ENCODE data around the gene NR6A1. TPM values are rescaled to one million over a fixed set of nuclear protein-coding genes. Genes with fewer than 3 reads are reported as not detected.

NR6A1 gene
- total RNA-seq, 4 donors from 2014 or later: 1.7 to 8.4 (median 5.5) TPM

DNA sequence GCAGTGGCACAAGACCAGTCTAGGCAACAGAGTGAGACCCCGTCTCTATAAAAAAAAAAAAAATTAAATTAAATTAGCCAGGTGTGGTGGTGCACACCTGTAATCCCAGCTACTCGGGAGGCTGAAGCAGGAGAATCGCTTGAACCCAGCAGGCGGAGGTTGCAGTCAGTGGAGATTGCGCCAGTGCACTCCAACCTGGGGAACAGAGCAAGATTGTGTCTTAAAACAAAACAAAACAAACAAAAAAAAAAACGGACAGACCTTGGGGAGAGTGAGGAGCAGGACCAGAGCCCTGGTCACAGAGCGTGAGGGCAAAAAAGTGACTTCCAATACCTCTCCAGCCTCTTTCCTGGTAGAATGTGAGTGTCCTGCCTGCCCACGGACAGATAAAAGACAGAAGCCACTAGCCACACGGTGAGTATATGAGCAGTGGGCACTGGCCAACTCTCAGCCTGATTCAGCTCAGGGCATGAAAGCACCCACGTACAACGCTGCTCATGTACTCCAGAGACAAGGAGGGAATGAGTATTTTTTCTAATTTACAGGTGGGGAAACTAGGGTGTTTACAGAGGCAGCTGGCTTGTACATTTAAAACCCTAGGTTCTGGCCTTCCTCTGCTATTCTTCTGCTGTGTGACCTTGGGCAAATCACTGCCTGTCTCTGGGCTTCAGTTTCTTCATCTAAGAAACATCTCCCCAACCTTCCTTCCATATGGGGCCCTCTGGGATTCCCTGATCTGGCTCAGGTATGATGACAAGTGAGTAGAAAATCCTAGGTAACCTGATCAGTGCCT is 7.7 kb upstream of the NR6A1 start:
- Histone ChIP-seq H3K9me3 (no peaks in the 10 kb centered on the region), H3K36me3 (no peaks in the 10 kb centered on the region), H3K27me3 (no peaks in the 10 kb centered on the region), H3K4me3 (no peak overlapping the region), H3K4me1 (peaks cover 5 to 84% (median 27%) of the 10 kb centered on the region in 4 donors), H3K27ac (peak overlapping the region; percentile 70 to 90 (median 82))
- WGBS, 2 donors: 62 to 63% methylated on average over 11 of the region's 11 CpGs
- no peak for TF ChIP-seq POLR2A (IDR thresholded peaks at IDR 0.05)
- TF ChIP-seq, protein P1, sequence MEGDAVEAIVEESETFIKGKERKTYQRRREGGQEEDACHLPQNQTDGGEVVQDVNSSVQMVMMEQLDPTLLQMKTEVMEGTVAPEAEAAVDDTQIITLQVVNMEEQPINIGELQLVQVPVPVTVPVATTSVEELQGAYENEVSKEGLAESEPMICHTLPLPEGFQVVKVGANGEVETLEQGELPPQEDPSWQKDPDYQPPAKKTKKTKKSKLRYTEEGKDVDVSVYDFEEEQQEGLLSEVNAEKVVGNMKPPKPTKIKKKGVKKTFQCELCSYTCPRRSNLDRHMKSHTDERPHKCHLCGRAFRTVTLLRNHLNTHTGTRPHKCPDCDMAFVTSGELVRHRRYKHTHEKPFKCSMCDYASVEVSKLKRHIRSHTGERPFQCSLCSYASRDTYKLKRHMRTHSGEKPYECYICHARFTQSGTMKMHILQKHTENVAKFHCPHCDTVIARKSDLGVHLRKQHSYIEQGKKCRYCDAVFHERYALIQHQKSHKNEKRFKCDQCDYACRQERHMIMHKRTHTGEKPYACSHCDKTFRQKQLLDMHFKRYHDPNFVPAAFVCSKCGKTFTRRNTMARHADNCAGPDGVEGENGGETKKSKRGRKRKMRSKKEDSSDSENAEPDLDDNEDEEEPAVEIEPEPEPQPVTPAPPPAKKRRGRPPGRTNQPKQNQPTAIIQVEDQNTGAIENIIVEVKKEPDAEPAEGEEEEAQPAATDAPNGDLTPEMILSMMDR (IDR thresholded peaks at IDR 0.05): no peak
- no peak for TF ChIP-seq EP300 (IDR thresholded peaks at IDR 0.05)
- no peak for DNase-seq (ENCODE audit: low spot score in 2 of 2)

GRCh38 chr9:124776954-124777648 is 6.0 kb upstream of the NR6A1 start, which contains the start of gene OLFML2A:
Gene OLFML2A (plus strand): TSS chr9:124777133. CDS start chr9:124777271, 138 bp downstream.
- Histone ChIP-seq H3K36me3 (no peaks in the 10 kb centered on the region), H3K9me3 (no peaks in the 10 kb centered on the region), H3K4me3 (peak within 1 kb of the TSS; percentile 40 to 70 (median 63)), H3K4me1 (peaks cover 5 to 74% (median 22%) of the 10 kb centered on the region in 4 donors), H3K27me3 (no peaks in the 10 kb centered on the region), H3K27ac (peak within 1 kb of the TSS; percentile 67 to 90 (median 83))
- DNase-seq (ENCODE audit: low spot score in 2 of 2): no peak
- TF ChIP-seq, protein P1 (IDR thresholded peaks at IDR 0.05): peak in 4 of 5 experiments; percentile 23 to 77 (median 68)
- TF ChIP-seq EP300 (IDR thresholded peaks at IDR 0.05) (no peak), POLR2A (IDR thresholded peaks at IDR 0.05) (no peak)
- 1 to 3% methylated on average over 36 to 84 of the region's 87 CpGs for WGBS, 2 donors

DNA sequence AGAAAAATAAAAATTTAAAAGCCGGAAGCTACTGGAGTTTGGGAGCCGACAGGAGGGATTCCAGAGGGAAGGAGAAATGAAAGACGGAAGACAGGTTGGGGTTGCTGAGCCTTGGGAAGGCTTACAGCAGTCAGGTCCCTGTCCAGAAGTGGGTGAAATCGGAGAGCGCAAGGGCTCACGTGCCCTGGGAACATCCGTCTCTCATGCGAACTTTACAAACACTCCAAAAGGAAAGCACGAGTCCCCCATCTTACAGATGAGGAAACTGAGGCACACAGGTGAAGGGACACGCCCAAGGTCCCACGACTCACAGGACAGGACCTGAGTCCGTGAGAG is 5.5 kb upstream of the NR6A1 start:
- WGBS, 2 donors: 6 to 13% methylated on average over 11 to 12 of the region's 12 CpGs
- H3K27ac ChIP-seq: peak overlapping the region; percentile 67 to 90 (median 83)
- no peaks in the 10 kb centered on the region for H3K36me3 ChIP-seq
- DNase-seq (ENCODE audit: low spot score in 2 of 2): no peak
- H3K4me1 ChIP-seq: peaks cover 5 to 74% (median 21%) of the 10 kb centered on the region in 4 donors
- H3K27me3 ChIP-seq: no peaks in the 10 kb centered on the region
- no peaks in the 10 kb centered on the region for H3K9me3 ChIP-seq
- TF ChIP-seq EP300 (IDR thresholded peaks at IDR 0.05) (no peak), POLR2A (IDR thresholded peaks at IDR 0.05) (no peak)
- TF ChIP-seq, protein P1 (IDR thresholded peaks at IDR 0.05): no peak
- peak overlapping the region; percentile 40 to 70 (median 55) for H3K4me3 ChIP-seq

GRCh38 chr9:124774129-124774978 is 3.2 kb upstream of the NR6A1 start:
- TF ChIP-seq, protein P1 (IDR thresholded peaks at IDR 0.05): peak; percentile 72 to 94 (median 81)
- no peak for TF ChIP-seq POLR2A (IDR thresholded peaks at IDR 0.05)
- TF ChIP-seq EP300 (IDR thresholded peaks at IDR 0.05): peak in 1 of 2 donors; percentile 39
- Histone ChIP-seq H3K4me3 (no peak overlapping the region), H3K4me1 (peaks cover 0 to 69% (median 18%) of the 10 kb centered on the region in 4 donors), H3K27me3 (peaks cover 0 to 6% of the 10 kb centered on the region in 2 donors), H3K9me3 (no peaks in the 10 kb centered on the region), H3K36me3 (no peaks in the 10 kb centered on the region), H3K27ac (peak overlapping the region in 2 of 4 donors; percentile 56 to 58)
- WGBS, 2 donors: 32 to 34% methylated on average over 15 of the region's 15 CpGs
- peak; percentile 77 to 93 for DNase-seq (ENCODE audit: low spot score in 2 of 2)
